ENCODE results near the gene SYT14. TPM values are rescaled to one million over a fixed set of nuclear protein-coding genes. Genes with fewer than 3 reads are reported as not detected.

Gene SYT14
- total RNA-seq, 1 experiment from 2014 or later, result 10.3 TPM

DNA sequence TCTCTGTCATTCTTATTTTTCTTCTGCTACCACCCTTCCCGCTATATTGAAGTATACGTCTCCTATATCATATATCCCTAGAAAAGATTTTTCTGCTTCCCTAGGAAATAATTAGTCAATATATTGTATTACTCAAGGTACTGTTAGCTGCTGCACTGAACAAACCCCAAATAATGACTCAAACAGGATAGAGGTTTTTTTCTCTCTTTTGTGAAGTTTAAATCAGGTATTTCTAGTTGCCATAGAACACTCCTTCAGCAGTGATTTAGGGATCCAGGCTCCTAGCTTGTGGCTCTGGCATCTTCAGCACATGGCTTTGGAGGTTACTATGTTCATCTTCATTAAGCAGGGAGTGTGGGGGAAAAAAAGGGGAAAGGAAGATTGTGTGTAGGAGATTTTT lies 18.1 kb downstream of the SYT14 start:
- Mint-ChIP-seq H3K4me1 (no peaks in the 10 kb centered on the region; a peak in 1 of 4 replicates), H3K27me3 (ENCODE audit: low read depth) (no peaks in the 10 kb centered on the region), H3K27ac (no peak overlapping the region), H3K36me3 (ENCODE audit: insufficient read depth in 1 of 3, low read depth in 3 of 3) (peaks cover 2 to 13% (median 4%) of the 10 kb centered on the region in 3 experiments; a peak in 4 of 7 replicates), H3K9me3 (no peaks in the 10 kb centered on the region), H3K4me3 (no peak overlapping the region)
- Histone ChIP-seq H3K4me2 (ENCODE audit: insufficient read depth, insufficient read length, low read length) (no peak overlapping the region), H2AFZ (ENCODE audit: low read length) (no peak overlapping the region), H4K20me1 (ENCODE audit: control insufficient read depth, insufficient read depth, insufficient read length) (no peaks in the 10 kb centered on the region), H4K91ac (ENCODE audit: insufficient read length, low read depth, low read length) (no peak overlapping the region), H3K23me2 (ENCODE audit: insufficient read length, low read depth, low read length, poor library complexity, severe bottlenecking) (no peaks in the 10 kb centered on the region), H2BK12ac (ENCODE audit: insufficient read length, low read depth, low read length) (no peak overlapping the region), H3K27ac (ENCODE audit: insufficient read length, low read depth, low read length) (no peak overlapping the region), H4K8ac (replicated peaks; ENCODE audit: insufficient read length, low read depth, low read length) (no peak overlapping the region), H3K9me3 (ENCODE audit: control insufficient read depth, low read depth, low read length) (no peaks in the 10 kb centered on the region), H3K4ac (ENCODE audit: low read depth, low read length) (no peak overlapping the region), H2BK15ac (ENCODE audit: low read depth, low read length) (no peak overlapping the region), H3K27me3 (ENCODE audit: insufficient read depth, low read length) (no peaks in the 10 kb centered on the region), H3K56ac (ENCODE audit: insufficient read length, low read depth, low read length) (no peak overlapping the region), H2BK20ac (ENCODE audit: low read depth, low read length, poor library complexity, severe bottlenecking) (no peak overlapping the region), H2BK120ac (ENCODE audit: low read depth, low read length, poor library complexity, severe bottlenecking) (no peak overlapping the region), H3K23ac (ENCODE audit: insufficient read length, low read depth, low read length) (no peak overlapping the region), H3K79me1 (ENCODE audit: insufficient read depth, low read depth, low read length, poor library complexity, severe bottlenecking) (no peaks in the 10 kb centered on the region), H4K5ac (ENCODE audit: insufficient read length, low read depth, low read length) (no peak overlapping the region), H2AK5ac (ENCODE audit: insufficient read length, low read length) (no peak overlapping the region), H3K14ac (ENCODE audit: insufficient read depth, low read length) (no peak overlapping the region), H3K79me2 (ENCODE audit: insufficient read depth, low read length) (no peaks in the 10 kb centered on the region), H3T11ph (ENCODE audit: low read length) (no peak overlapping the region), H2BK5ac (ENCODE audit: insufficient read length, low read length) (no peak overlapping the region), H3K9ac (ENCODE audit: extremely low read depth, insufficient read length, low read length) (no peak overlapping the region), H3K18ac (ENCODE audit: insufficient read length, low read depth, low read length) (no peak overlapping the region), H3K4me1 (ENCODE audit: insufficient read depth, low read length) (no peaks in the 10 kb centered on the region)
- no peak for DNase-seq
- TF ChIP-seq, protein P1, sequence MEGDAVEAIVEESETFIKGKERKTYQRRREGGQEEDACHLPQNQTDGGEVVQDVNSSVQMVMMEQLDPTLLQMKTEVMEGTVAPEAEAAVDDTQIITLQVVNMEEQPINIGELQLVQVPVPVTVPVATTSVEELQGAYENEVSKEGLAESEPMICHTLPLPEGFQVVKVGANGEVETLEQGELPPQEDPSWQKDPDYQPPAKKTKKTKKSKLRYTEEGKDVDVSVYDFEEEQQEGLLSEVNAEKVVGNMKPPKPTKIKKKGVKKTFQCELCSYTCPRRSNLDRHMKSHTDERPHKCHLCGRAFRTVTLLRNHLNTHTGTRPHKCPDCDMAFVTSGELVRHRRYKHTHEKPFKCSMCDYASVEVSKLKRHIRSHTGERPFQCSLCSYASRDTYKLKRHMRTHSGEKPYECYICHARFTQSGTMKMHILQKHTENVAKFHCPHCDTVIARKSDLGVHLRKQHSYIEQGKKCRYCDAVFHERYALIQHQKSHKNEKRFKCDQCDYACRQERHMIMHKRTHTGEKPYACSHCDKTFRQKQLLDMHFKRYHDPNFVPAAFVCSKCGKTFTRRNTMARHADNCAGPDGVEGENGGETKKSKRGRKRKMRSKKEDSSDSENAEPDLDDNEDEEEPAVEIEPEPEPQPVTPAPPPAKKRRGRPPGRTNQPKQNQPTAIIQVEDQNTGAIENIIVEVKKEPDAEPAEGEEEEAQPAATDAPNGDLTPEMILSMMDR (conservative IDR thresholded peaks at IDR 0.05), result no peak
- no CpG with 5 or more reads among the region's 2 CpGs for WGBS (ENCODE audit: extremely low coverage, insufficient read length, low lambda C conversion rate)
